Coronary artery (tissue), 2 donors: ENCODE results near the gene KRT6C.

Experiments
- DNase-seq: peaks from one replicate; pipeline ENCODE4 v3.0.0-alpha.2; 2017; ENCODE audit warnings: low spot score
- H3K27ac ChIP-seq, 2 donors: fragments of 200-600 bp; sonication (generic); one replicate each; pipeline ENCODE4 v1.5.1; 2016 to 2019
- H3K4me3 ChIP-seq: fragments of 200-600 bp; sonication (generic); 2 replicates; pipeline ENCODE4 v1.5.1; 2016; ENCODE audit warnings: mild to moderate bottlenecking, moderate library complexity
- TF ChIP-seq, protein P1 (sequence below): fragments of 200-600 bp; sonication (generic); IDR thresholded peaks from one replicate; pipeline ENCODE4 v1.5.1; 2019; ENCODE audit warnings: antibody characterized with exemption

Gene KRT6C

DNA sequence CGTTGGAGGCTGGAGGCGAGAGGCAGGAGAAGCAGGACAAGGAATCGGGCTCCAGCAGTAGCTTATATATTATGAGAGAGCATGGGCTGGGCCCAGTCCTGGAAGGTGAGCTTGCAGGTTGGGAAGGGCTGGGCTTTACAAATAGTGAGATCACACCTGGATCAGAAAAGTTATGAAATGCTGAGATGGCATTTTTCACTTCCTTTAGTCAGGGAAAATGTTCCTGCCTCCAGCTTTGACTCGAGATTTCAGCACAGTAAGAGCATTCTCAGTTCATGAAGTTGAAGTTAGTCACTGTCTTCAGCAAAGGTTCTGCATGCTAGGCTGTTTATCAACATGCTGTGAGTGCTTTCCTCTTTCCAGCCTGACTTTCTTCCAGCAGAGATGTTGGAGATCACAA is at the start of gene KRT6C:
TSS of gene KRT6C (minus strand) at position 38 of the 400 bp plus-strand sequence. CDS start 68 bp downstream, outside the sequence.
- DNase-seq = no peak
- Histone ChIP-seq H3K27ac (no peak within 1 kb of the TSS), H3K4me3 (no peak within 1 kb of the TSS)
- TF ChIP-seq, protein P1, sequence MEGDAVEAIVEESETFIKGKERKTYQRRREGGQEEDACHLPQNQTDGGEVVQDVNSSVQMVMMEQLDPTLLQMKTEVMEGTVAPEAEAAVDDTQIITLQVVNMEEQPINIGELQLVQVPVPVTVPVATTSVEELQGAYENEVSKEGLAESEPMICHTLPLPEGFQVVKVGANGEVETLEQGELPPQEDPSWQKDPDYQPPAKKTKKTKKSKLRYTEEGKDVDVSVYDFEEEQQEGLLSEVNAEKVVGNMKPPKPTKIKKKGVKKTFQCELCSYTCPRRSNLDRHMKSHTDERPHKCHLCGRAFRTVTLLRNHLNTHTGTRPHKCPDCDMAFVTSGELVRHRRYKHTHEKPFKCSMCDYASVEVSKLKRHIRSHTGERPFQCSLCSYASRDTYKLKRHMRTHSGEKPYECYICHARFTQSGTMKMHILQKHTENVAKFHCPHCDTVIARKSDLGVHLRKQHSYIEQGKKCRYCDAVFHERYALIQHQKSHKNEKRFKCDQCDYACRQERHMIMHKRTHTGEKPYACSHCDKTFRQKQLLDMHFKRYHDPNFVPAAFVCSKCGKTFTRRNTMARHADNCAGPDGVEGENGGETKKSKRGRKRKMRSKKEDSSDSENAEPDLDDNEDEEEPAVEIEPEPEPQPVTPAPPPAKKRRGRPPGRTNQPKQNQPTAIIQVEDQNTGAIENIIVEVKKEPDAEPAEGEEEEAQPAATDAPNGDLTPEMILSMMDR = no peak

DNA sequence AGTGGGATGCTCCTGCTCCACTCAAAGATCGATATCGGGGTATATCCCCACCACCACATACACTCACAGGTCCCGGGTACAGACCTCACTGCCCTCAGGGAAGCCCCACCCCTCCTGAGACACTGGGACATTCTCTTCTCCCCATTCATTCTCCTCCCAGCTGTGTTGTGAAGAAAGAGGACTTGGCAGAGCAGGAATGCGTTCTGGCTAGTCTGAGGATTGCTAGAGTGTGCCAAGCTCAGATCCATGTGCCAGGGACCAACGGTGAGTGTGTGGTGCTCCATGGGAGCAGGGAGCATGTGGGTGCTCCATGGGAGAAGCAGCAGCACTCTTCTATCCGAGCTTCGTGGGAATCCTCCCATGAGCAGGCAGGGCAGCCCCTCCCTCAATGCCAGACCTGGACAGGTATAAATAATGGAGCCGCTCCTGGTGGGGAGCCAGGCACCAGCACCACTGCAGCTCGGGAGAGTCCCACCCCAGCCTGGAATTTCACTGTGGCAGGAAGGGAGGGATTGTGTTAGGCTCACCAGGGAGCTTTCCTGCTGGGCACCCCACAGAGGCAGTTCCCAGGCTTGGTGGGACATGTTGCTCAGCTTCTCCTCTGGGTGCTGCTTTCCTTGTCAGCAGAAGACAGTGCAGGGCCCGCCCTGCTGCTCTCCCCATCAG is 48.9 kb upstream of the KRT6C start:
- DNase-seq = peak; percentile 53
- no peak overlapping the region for H3K27ac ChIP-seq
- TF ChIP-seq, protein P1 = no peak
- no peak overlapping the region for H3K4me3 ChIP-seq

DNA sequence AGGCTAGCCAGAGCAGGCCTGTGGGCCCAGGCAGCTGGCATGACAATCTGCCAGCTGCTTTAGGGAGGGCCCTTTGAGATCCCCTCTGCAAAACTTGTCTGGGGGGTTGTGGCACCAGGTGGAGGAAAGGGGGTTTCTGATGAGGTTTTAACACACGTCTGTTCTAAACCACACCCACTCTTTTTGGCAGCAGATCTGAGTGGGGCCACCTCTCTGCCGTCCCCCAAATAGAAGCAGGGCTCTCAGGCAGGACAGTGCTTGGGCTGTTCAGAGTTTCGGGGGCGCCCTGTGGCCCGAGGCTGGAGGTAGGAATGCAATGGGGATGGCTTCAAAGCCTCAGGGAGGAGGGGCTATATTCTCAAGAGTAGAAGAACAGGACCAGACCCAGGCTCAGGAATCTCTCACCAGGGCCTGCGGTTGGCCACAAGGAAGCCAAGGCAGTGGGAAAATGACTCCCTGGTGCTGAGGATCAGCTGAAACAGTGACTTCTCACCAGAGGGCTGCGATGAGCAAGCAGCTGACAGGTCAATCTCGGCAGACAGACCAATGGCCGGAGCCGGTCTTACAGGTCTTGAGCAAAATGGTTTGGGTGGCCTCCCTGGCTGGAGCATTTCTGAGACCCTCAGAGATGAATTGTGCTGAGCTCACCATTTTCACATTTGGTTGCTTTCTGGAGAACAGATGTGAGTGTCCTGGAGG is 48.1 kb upstream of the KRT6C start:
- H3K4me3 ChIP-seq = no peak overlapping the region
- TF ChIP-seq, protein P1 = no peak
- DNase-seq = peak; percentile 70
- H3K27ac ChIP-seq = no peak overlapping the region

DNA sequence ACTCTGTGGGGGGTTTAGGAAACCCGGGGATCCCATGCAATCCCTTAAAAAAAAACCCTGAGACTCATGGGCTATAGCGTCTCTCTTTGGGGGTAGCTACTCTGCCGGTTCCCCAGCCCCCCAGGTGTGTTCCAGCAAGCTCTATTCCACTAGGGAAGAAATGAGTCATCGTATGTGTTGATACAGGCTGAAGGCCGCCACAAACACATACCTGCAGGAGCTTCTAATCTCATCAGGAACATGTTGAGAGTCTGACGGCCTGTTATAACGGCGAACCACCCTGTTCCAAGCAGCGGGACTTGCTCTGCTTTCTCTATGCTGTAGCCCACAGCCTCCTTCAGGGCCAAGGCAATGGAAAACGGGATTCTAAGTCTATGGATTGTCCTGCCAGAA is 47.6 kb upstream of the KRT6C start:
- TF ChIP-seq, protein P1 = no peak
- no peak overlapping the region for H3K27ac ChIP-seq
- no peak overlapping the region for H3K4me3 ChIP-seq
- DNase-seq = peak; percentile 59

DNA sequence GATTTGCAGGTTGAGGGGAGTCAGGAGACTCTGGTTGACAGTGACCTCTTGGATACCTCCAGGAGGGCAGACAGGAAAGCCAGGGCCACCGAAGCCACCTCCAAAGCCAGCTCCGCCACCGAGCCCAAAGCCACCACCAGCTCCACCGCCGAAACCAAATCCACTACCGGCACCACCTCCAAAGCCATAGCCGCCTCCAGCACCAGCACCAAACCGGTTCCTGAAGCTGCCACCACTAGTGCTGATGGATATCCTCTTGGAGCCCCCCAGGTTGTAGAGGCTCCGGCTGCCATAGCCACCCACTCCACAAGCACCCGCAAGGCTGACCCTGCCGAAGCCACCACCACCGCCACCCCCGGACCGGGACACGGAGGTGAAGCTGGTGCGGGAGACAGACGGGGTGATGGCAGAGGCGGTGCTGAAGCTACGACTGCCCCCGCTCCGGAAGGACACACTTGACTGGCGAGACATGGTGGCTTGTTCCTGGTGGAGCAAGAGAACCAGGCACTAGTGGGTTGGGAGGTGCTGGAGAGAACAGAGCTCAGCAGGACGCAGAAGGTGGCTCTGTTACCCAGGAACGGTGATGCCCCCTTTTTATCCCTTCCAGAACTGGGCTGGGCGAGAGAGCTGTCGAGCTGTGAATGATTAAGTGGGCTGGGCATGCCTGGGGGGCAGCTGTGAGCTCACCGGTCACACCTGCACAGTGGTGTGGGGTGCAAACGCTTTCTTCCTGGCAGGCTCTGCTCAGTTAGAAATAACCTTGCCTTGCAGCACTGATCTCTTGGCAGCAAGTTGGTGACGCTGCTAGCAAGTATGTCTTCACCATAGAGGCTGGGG is 46.4 kb upstream of the KRT6C start, which contains the start of gene KRT5:
TSS of gene KRT5 (minus strand) at position 569 of the 837 bp plus-strand sequence. CDS start at position 471, 98 bp downstream.
- TF ChIP-seq, protein P1 = no peak
- Histone ChIP-seq H3K4me3 (no peak within 1 kb of the TSS), H3K27ac (no peak within 1 kb of the TSS)
- DNase-seq = peak; percentile 63

DNA sequence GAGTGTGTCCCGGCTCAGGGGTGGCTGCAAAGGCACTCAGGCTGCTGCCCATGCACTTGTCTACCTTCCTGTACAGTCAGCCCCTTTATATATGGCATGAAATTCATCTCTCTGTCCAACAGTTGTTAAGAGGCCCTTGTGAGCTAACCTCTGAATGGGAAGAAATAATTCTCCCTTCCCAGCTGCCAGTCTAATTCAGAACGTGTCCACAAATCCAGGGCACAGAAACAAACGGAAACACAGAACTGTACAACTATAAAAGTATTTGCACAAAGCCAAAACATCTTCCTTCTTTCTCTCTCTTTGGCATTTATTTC is 45.7 kb upstream of the KRT6C start:
- H3K27ac ChIP-seq = no peak overlapping the region
- H3K4me3 ChIP-seq = no peak overlapping the region

More for the DNA sequence above, 45.7 kb upstream of the KRT6C start:
- no peak for DNase-seq
- TF ChIP-seq, protein P1 = no peak
